H1 (cell line): Measurements from ENCODE around the gene IQGAP3.

Source experiments
- CHD1 ChIP-seq: IDR thresholded peaks from 2 replicates; pipeline ENCODE4 v1.6.1; 2012; ENCODE audit warnings: low read depth, low read length, improper control_type of control experiment
- CTCF ChIP-seq, 3 experiments: IDR thresholded peaks; 1 replicate in 2 of 3; 2 replicates in 1 of 3; pipeline versions ENCODE4 v1.5.1 to v1.6.1; 2011; ENCODE audit warnings: low read length in 3 of 3, mild to moderate bottlenecking in 3 of 3, inconsistent platforms in 2 of 3, low read depth in 1 of 3, moderate library complexity in 1 of 3; ENCODE audit not compliant: insufficient read depth in 1 of 3; ENCODE audit errors: control extremely low read depth in 1 of 3
- YY1 ChIP-seq: IDR thresholded peaks from 2 replicates; pipeline ENCODE4 v1.6.1; 2011; ENCODE audit warnings: low read depth, mild to moderate bottlenecking, low read length

GRCh38 chr1:156551869-156552268 is 20.5 kb downstream of the IQGAP3 start:
- no peak for TF ChIP-seq CTCF (IDR thresholded peaks at IDR 0.05; ENCODE audit: control extremely low read depth in 1 of 3, insufficient read depth in 1 of 3, low read depth in 1 of 3, low read length in 3 of 3)
- TF ChIP-seq YY1, result no peak
- TF ChIP-seq CHD1, result no peak
